ENCODE results near the gene MLNR.

- TF ChIP-seq, protein P1, sequence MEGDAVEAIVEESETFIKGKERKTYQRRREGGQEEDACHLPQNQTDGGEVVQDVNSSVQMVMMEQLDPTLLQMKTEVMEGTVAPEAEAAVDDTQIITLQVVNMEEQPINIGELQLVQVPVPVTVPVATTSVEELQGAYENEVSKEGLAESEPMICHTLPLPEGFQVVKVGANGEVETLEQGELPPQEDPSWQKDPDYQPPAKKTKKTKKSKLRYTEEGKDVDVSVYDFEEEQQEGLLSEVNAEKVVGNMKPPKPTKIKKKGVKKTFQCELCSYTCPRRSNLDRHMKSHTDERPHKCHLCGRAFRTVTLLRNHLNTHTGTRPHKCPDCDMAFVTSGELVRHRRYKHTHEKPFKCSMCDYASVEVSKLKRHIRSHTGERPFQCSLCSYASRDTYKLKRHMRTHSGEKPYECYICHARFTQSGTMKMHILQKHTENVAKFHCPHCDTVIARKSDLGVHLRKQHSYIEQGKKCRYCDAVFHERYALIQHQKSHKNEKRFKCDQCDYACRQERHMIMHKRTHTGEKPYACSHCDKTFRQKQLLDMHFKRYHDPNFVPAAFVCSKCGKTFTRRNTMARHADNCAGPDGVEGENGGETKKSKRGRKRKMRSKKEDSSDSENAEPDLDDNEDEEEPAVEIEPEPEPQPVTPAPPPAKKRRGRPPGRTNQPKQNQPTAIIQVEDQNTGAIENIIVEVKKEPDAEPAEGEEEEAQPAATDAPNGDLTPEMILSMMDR (IDR thresholded peaks at IDR 0.05; ENCODE audit: low read length): no peak
- TF ChIP-seq EZH2 (IDR thresholded peaks at IDR 0.05; ENCODE audit: borderline replicate concordance, low read length): no peak
Observed at GRCh38 chr13:49206641-49207040, 13.5 kb upstream of the MLNR start.

Measured in OCI-LY1 (cell line).